CD4-positive, CD25-positive, alpha-beta regulatory T cell (primary cell): ENCODE results near the gene VEGFB. TPM values are rescaled to one million over a fixed set of nuclear protein-coding genes. Genes with fewer than 3 reads are reported as not detected.

ENCODE experiments used
- ATAC-seq, 2 donors: fragments of 150-1000 bp; cut with Tn5 transposase; one replicate each; pipeline ENCODE4 v1.10.0; 2021; ENCODE audit warnings: low read depth in 2 of 2, moderate number of reproducible peaks in 2 of 2, moderate library complexity in 1 of 2
- DNase-seq, 3 donors: peaks; one replicate each; pipeline versions ENCODE4 v3.0.0 to v3.0.0-alpha.2; 2012 to 2022; ENCODE audit warnings: mixed read lengths in 1 of 3
- H3K27ac ChIP-seq: one replicate; pipeline ENCODE4 v1.7.0; 2013; ENCODE audit warnings: mild to moderate bottlenecking, low read length; ENCODE audit not compliant: insufficient read depth, poor library complexity, severe bottlenecking
- H3K27me3 ChIP-seq: one replicate; pipeline ENCODE4 v1.7.0; 2013; ENCODE audit warnings: low read length; ENCODE audit not compliant: control insufficient read depth, insufficient read depth
- H3K36me3 ChIP-seq: one replicate; pipeline ENCODE4 v1.7.0; 2013; ENCODE audit warnings: mild to moderate bottlenecking, low read length, moderate library complexity; ENCODE audit not compliant: control insufficient read depth, insufficient read depth
- H3K4me1 ChIP-seq: 2 replicates; pipeline ENCODE4 v1.7.0; 2013; ENCODE audit warnings: mild to moderate bottlenecking, low read length; ENCODE audit not compliant: insufficient read depth, control insufficient read depth, poor library complexity, severe bottlenecking
- H3K4me3 ChIP-seq: one replicate; pipeline ENCODE4 v1.7.0; 2013; ENCODE audit warnings: low read depth, mild to moderate bottlenecking, low read length, moderate library complexity
- H3K9me3 ChIP-seq, 2 experiments: 1 replicate in 1 of 2; 2 replicates in 1 of 2; pipeline ENCODE4 v1.7.0; 2013; ENCODE audit warnings: low read length in 2 of 2, mild to moderate bottlenecking in 1 of 2, moderate library complexity in 1 of 2; ENCODE audit not compliant: control insufficient read depth in 2 of 2
- H3K27ac Mint-ChIP-seq, 3 donors: one replicate each; pipeline ENCODE4 v1.8.0; 2020 to 2022; ENCODE audit warnings: mild to moderate bottlenecking in 3 of 3, mixed read lengths in 3 of 3, moderate library complexity in 2 of 3
- H3K27me3 Mint-ChIP-seq: one replicate; pipeline ENCODE4 v1.8.0; 2022; ENCODE audit warnings: mild to moderate bottlenecking, mixed read lengths
- H3K36me3 Mint-ChIP-seq: one replicate; pipeline ENCODE4 v1.8.0; 2020; ENCODE audit warnings: mixed read lengths
- H3K4me1 Mint-ChIP-seq, 4 donors: one replicate each; pipeline ENCODE4 v1.8.0; 2020 to 2022; ENCODE audit warnings: mixed read lengths in 4 of 4, mild to moderate bottlenecking in 1 of 4
- H3K4me3 Mint-ChIP-seq, 4 donors: one replicate each; pipeline ENCODE4 v1.8.0; 2020 to 2022; ENCODE audit warnings: mild to moderate bottlenecking in 4 of 4, mixed read lengths in 4 of 4, moderate library complexity in 3 of 4
- H3K9me3 Mint-ChIP-seq, 7 donors: one replicate each; pipeline ENCODE4 v1.8.0; 2020 to 2022; ENCODE audit warnings: mixed read lengths in 7 of 7, mild to moderate bottlenecking in 3 of 7, moderate library complexity in 2 of 7
- polyA plus RNA-seq, 4 donors: library from polyadenylated mRNA; unstranded; fragments of 300-500 nt; fragmentation: Illumina TruSeq; gene quantifications; one replicate each; pipeline ENCODE4 v1.2.3, GENCODE V29; 2021
- total RNA-seq: library from RNA; stranded (reverse); gene quantifications from one replicate; pipeline ENCODE4 v1.2.3, GENCODE V29; 2022

Gene VEGFB
- total and polyA plus RNA-seq, 5 donors from 2014 or later = 6.5 to 19.6 (median 8.3) TPM

GRCh38 chr11:64246871-64247728 is 12.7 kb downstream of the VEGFB start, which contains the start of gene PPP1R14B:
Gene PPP1R14B (minus strand): TSS chr11:64246943. CDS start chr11:64246673, 270 bp downstream.
- Mint-ChIP-seq H3K27me3 (no peaks in the 10 kb centered on the region), H3K36me3 (no peaks in the 10 kb centered on the region), H3K27ac (peak within 1 kb of the TSS; percentile 44 to 86 (median 85)), H3K4me3 (peak within 1 kb of the TSS; percentile 83 to 92 (median 90)), H3K9me3 (peaks cover 0 to 2% (median 0%) of the 10 kb centered on the region in 7 donors), H3K4me1 (peaks cover 0 to 54% (median 20%) of the 10 kb centered on the region in 4 donors)
- H3K9me3 ChIP-seq = no peaks in the 10 kb centered on the region
- peaks cover 4% of the 10 kb centered on the region for H3K36me3 ChIP-seq
- ATAC-seq (peak; percentile 62 to 65), DNase-seq (peak; percentile 71 to 84 (median 78))
- no peaks in the 10 kb centered on the region for H3K27me3 ChIP-seq
- peak within 1 kb of the TSS; percentile 87 for H3K4me3 ChIP-seq
- H3K27ac ChIP-seq = peak within 1 kb of the TSS; percentile 64
- peaks cover 59% of the 10 kb centered on the region for H3K4me1 ChIP-seq

DNA sequence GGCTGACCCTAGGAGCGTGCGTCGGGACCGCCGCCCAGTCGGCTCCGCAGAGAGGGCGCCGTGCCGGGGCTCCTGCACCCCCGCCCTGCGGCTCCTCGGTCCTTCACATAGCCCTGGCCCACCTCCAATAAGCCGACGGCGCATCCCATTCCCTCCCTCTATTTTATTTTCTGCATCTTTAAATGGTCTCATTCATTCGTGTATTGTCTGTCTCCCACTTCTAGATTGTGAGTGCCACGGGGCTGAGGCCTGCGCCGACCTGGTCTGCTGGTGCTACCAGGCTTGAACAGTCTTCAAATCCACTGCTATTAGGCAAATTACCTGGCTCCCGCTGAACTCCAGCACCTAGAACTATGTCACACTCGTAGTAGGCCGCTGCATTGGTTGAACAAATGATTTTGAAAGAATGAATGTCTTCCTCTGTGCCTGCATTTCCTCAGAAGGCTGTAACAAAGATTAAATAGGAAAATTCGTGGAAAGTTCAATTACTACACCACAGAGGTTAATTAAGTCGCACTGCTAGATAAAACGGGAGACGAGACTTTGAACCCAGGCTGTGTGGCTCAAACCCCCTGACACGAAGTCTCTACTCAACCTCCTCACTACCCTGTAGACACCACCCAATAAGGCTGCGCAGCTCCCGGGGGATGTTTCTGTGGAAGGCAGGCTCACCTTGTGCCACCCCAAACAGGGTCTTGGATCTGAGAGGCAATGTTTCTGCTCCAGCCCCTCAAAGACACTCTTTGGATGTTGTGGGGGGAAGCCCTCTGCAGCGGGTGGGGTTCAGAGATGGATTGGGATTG is 13.5 kb downstream of the VEGFB start:
- Mint-ChIP-seq H3K27me3 (no peaks in the 10 kb centered on the region), H3K36me3 (no peaks in the 10 kb centered on the region), H3K4me3 (peak overlapping the region; percentile 66 to 92 (median 84)), H3K4me1 (peaks cover 0 to 49% (median 18%) of the 10 kb centered on the region in 4 donors), H3K27ac (peak overlapping the region in 2 of 3 donors; percentile 12 to 86), H3K9me3 (peaks cover 0 to 2% (median 0%) of the 10 kb centered on the region in 7 donors)
- DNase-seq (no peak), ATAC-seq (no peak)
- no peaks in the 10 kb centered on the region for H3K9me3 ChIP-seq
- no peaks in the 10 kb centered on the region for H3K27me3 ChIP-seq
- peaks cover 4% of the 10 kb centered on the region for H3K36me3 ChIP-seq
- H3K27ac ChIP-seq = no peak overlapping the region
- peaks cover 57% of the 10 kb centered on the region for H3K4me1 ChIP-seq
- no peak overlapping the region for H3K4me3 ChIP-seq

DNA sequence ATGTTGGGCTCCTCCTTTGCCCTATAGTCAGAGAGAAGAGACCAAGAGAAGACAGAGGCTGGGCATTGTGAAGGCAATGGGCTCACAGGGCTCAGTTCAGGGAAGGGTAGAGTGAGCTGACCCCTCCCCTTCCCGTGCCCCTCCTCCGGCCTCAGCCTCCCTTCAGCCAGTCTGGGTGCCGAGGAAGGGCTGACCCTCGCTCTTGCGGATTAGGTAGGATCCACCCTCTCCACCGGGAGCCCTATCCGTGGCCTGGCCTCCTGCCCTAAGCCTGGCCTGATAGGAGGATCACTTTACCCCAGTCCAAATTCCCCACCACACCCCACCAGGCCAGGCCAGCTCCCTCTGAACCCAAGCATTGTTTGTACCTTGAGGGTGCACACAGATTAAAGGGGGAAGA is 14.2 kb downstream of the VEGFB start:
- DNase-seq (no peak), ATAC-seq (no peak)
- peak overlapping the region; percentile 3 to 92 (median 52) for H3K4me3 Mint-ChIP-seq
- H3K36me3 Mint-ChIP-seq = no peaks in the 10 kb centered on the region
- no peaks in the 10 kb centered on the region for H3K36me3 ChIP-seq
- peaks cover 0 to 45% (median 15%) of the 10 kb centered on the region in 4 donors for H3K4me1 Mint-ChIP-seq
- H3K27ac Mint-ChIP-seq = no peak overlapping the region
- no peak overlapping the region for H3K27ac ChIP-seq
- no peaks in the 10 kb centered on the region for H3K27me3 Mint-ChIP-seq
- peaks cover 57% of the 10 kb centered on the region for H3K4me1 ChIP-seq
- H3K9me3 Mint-ChIP-seq = peaks cover 0 to 2% (median 0%) of the 10 kb centered on the region in 7 donors
- no peaks in the 10 kb centered on the region for H3K9me3 ChIP-seq
- no peak overlapping the region for H3K4me3 ChIP-seq
- H3K27me3 ChIP-seq = no peaks in the 10 kb centered on the region

GRCh38 chr11:64249038-64249437 is 14.7 kb downstream of the VEGFB start:
- DNase-seq = no peak
- no peaks in the 10 kb centered on the region for H3K27me3 ChIP-seq
- Mint-ChIP-seq H3K27me3 (no peaks in the 10 kb centered on the region), H3K4me1 (peaks cover 0 to 45% (median 13%) of the 10 kb centered on the region in 4 donors), H3K4me3 (peak overlapping the region; percentile 22 to 92 (median 36)), H3K9me3 (peaks cover 0 to 2% (median 0%) of the 10 kb centered on the region in 7 donors), H3K27ac (peak overlapping the region in 1 of 3 donors; percentile 76), H3K36me3 (no peaks in the 10 kb centered on the region)
- H3K36me3 ChIP-seq = no peaks in the 10 kb centered on the region
- H3K9me3 ChIP-seq = no peaks in the 10 kb centered on the region
- H3K4me3 ChIP-seq = no peak overlapping the region
- H3K27ac ChIP-seq = no peak overlapping the region
- no peak for ATAC-seq
- H3K4me1 ChIP-seq = peaks cover 57% of the 10 kb centered on the region

GRCh38 chr11:64249563-64250414 is 15.4 kb downstream of the VEGFB start:
- Mint-ChIP-seq H3K27me3 (no peaks in the 10 kb centered on the region), H3K27ac (peak overlapping the region in 2 of 3 donors; percentile 56 to 69), H3K4me3 (peak overlapping the region; percentile 55 to 90 (median 68)), H3K9me3 (peaks cover 0 to 2% (median 0%) of the 10 kb centered on the region in 7 donors), H3K4me1 (peaks cover 0 to 43% (median 13%) of the 10 kb centered on the region in 4 donors), H3K36me3 (no peaks in the 10 kb centered on the region)
- H3K4me3 ChIP-seq = no peak overlapping the region
- no peak overlapping the region for H3K27ac ChIP-seq
- DNase-seq (no peak), ATAC-seq (no peak)
- H3K36me3 ChIP-seq = no peaks in the 10 kb centered on the region
- H3K9me3 ChIP-seq = no peaks in the 10 kb centered on the region
- peaks cover 50% of the 10 kb centered on the region for H3K4me1 ChIP-seq
- H3K27me3 ChIP-seq = no peaks in the 10 kb centered on the region

- H3K4me1 ChIP-seq = peaks cover 43% of the 10 kb centered on the region
- ATAC-seq (no peak), DNase-seq (no peak)
- H3K36me3 ChIP-seq = no peaks in the 10 kb centered on the region
- no peaks in the 10 kb centered on the region for H3K27me3 ChIP-seq
- peaks cover 0 to 2% (median 0%) of the 10 kb centered on the region in 7 donors for H3K9me3 Mint-ChIP-seq
- H3K27me3 Mint-ChIP-seq = no peaks in the 10 kb centered on the region
- H3K27ac Mint-ChIP-seq = no peak overlapping the region
- peaks cover 0 to 36% (median 13%) of the 10 kb centered on the region in 4 donors for H3K4me1 Mint-ChIP-seq
- H3K9me3 ChIP-seq = no peaks in the 10 kb centered on the region
- H3K4me3 ChIP-seq = no peak overlapping the region
- peak overlapping the region in 3 of 4 donors; percentile 50 to 90 (median 86) for H3K4me3 Mint-ChIP-seq
- no peak overlapping the region for H3K27ac ChIP-seq
- H3K36me3 Mint-ChIP-seq = no peaks in the 10 kb centered on the region
These were observed 16.1 kb downstream of the VEGFB start for GRCh38 chr11:64250415-64251015.
